ENCODE measurements around the gene USP37. TPM values are rescaled to one million over a fixed set of nuclear protein-coding genes. Genes with fewer than 3 reads are reported as not detected.

Gene USP37
- total RNA-seq, 2 donors from 2014 or later, result 6.0 to 14.5 TPM

DNA sequence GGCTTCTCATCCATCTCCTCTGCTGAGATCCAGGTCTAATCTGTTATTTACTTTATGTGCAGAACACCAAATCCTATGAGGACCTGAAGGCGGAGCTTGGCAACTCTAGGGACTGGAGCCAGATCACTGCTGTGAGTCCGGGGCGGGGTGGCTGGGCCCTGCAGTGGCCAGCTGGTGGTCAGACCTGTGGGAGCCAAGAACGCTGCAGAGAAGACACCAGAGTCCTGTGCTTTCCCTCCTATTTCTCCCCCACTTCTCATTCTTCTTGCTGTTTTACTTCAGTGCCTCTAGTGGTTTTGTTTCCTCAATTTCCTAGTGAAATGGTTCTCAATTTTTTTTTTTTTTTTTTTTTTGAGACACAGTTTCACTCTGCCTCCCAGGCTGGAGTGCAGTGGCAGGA, 129.6 kb downstream of the USP37 start:
- ATAC-seq (no peak), DNase-seq (no peak)
- TF ChIP-seq POLR2A (IDR thresholded peaks at IDR 0.05) (no peak), CTCF (IDR thresholded peaks at IDR 0.05) (no peak)
- Histone ChIP-seq H3K27me3 (no peaks in the 10 kb centered on the region), H3K36me3 (replicated peaks in 1 of 2; ENCODE audit: insufficient read depth in 1 of 2, low read depth in 2 of 2) (no peaks in the 10 kb centered on the region), H3K27ac (no peak overlapping the region), H3K9me3 (no peaks in the 10 kb centered on the region), H3K4me3 (no peak overlapping the region), H3K4me1 (no peaks in the 10 kb centered on the region)
- intact Hi-C loops (cut with DNase I), result no loop called here
- 75 to 77% methylated on average over 4 of the region's 4 CpGs for WGBS, 2 donors

GRCh38 chr2:218437969-218438368, 130.2 kb downstream of the USP37 start:
- no peaks in the 10 kb centered on the region for H3K9me3 ChIP-seq
- no peak for TF ChIP-seq CTCF (IDR thresholded peaks at IDR 0.05)
- WGBS, 2 donors, result 82 to 88% methylated on average over 1 of the region's 1 CpG
- no peak overlapping the region for H3K27ac ChIP-seq
- DNase-seq (no peak), ATAC-seq (no peak)
- H3K4me3 ChIP-seq, result no peak overlapping the region
- no peaks in the 10 kb centered on the region for H3K36me3 ChIP-seq (replicated peaks in 1 of 2; ENCODE audit: insufficient read depth in 1 of 2, low read depth in 2 of 2)
- H3K4me1 ChIP-seq, result no peaks in the 10 kb centered on the region
- intact Hi-C loops (cut with DNase I), result no loop called here
- no peaks in the 10 kb centered on the region for H3K27me3 ChIP-seq

DNA sequence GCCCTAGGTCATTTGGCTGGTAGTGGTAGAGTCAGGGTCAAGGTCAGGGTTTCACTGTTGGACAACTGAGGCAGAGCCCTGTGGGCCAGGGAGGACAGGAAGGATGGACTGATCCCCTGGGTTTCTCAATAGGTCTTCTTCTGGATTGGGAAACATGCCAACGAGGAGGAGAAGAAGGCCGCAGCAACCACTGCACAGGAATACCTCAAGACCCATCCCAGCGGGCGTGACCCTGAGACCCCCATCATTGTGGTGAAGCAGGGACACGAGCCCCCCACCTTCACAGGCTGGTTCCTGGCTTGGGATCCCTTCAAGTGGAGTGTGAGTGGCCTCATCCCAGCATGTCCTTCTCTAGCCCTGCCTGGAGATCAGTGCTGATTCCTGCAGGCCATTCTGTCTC, 131.2 kb downstream of the USP37 start:
- ATAC-seq (no peak), DNase-seq (no peak)
- Histone ChIP-seq H3K4me3 (no peak overlapping the region), H3K9me3 (no peaks in the 10 kb centered on the region), H3K36me3 (replicated peaks in 1 of 2; ENCODE audit: insufficient read depth in 1 of 2, low read depth in 2 of 2) (peaks cover 0 to 2% of the 10 kb centered on the region in 2 donors), H3K27ac (no peak overlapping the region), H3K27me3 (no peaks in the 10 kb centered on the region), H3K4me1 (no peaks in the 10 kb centered on the region)
- TF ChIP-seq POLR2A (IDR thresholded peaks at IDR 0.05), result no peak
- no peak for TF ChIP-seq CTCF (IDR thresholded peaks at IDR 0.05)
- WGBS, 2 donors, result 88 to 100% methylated on average over 1 to 5 of the region's 5 CpGs
- intact Hi-C loops (cut with DNase I), result no loop called here

DNA sequence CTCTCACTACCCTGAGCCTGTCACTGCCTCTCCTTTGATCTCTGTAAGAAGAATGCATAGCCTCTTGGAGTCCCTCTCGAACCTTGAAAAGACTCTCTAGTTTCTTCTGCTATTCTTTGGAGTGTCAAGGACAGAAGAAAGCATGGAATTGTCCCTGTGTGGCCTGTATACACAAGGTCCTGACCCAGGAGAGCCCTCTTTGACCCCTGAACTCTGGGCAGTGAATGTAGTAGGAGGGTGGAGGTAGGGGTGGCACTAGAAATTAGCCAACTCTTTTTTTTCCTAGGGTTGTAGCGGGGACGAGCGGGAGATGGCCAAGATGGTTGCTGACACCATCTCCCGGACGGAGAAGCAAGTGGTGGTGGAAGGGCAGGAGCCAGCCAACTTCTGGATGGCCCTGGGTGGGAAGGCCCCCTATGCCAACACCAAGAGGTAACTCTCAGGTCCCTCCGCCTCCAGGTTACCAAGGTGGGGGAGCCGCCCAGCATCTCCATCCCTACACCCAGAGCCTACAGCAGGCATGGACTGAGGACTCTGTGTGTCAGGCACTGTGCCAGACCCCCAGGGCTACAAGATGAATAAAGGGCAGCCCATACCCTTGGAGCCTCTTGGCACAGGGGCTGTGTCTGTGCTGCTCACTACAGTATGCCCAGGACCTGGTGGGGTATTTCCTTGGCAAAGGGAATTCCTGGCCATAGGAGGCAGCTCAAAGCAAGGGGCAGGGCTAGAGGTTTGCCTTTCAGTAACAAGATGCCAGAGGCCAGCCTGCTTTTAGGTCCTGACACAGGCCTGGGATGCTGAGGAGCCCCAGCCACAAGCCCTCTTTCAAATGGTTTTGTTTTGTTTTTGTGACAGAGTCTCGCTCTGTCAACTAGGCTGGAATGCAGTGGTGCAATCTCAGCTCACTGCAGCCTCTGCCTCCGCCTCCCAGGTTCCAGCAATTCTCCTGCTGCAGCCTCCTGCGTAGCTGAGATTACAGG, 132.9 kb downstream of the USP37 start:
- no peak overlapping the region for H3K4me3 ChIP-seq
- ATAC-seq (peak; percentile 27), DNase-seq (no peak)
- no peaks in the 10 kb centered on the region for H3K27me3 ChIP-seq
- H3K4me1 ChIP-seq, result no peaks in the 10 kb centered on the region
- intact Hi-C loops (cut with DNase I), result no loop called here
- H3K36me3 ChIP-seq (replicated peaks in 1 of 2; ENCODE audit: insufficient read depth in 1 of 2, low read depth in 2 of 2), result peaks cover 0 to 2% of the 10 kb centered on the region in 2 donors
- 93 to 98% methylated on average over 7 to 11 of the region's 11 CpGs for WGBS, 2 donors
- no peak overlapping the region for H3K27ac ChIP-seq
- no peaks in the 10 kb centered on the region for H3K9me3 ChIP-seq
- TF ChIP-seq POLR2A (IDR thresholded peaks at IDR 0.05) (no peak), CTCF (IDR thresholded peaks at IDR 0.05) (no peak)

GRCh38 chr2:218434456-218434855, 133.7 kb downstream of the USP37 start:
- no peaks in the 10 kb centered on the region for H3K9me3 ChIP-seq
- H3K4me1 ChIP-seq, result no peaks in the 10 kb centered on the region
- H3K36me3 ChIP-seq (replicated peaks in 1 of 2; ENCODE audit: insufficient read depth in 1 of 2, low read depth in 2 of 2), result peaks cover 0 to 2% of the 10 kb centered on the region in 2 donors
- H3K27ac ChIP-seq, result no peak overlapping the region
- H3K27me3 ChIP-seq, result no peaks in the 10 kb centered on the region
- intact Hi-C loops (cut with DNase I), result no loop called here
- no peak for TF ChIP-seq POLR2A (IDR thresholded peaks at IDR 0.05)
- TF ChIP-seq CTCF (IDR thresholded peaks at IDR 0.05), result no peak
- no peak for DNase-seq
- no peak overlapping the region for H3K4me3 ChIP-seq
- WGBS, 2 donors, result 78 to 84% methylated on average over 9 of the region's 9 CpGs
- ATAC-seq, result no peak

All from body of pancreas (tissue), 4 donors.